PFSK-1 (cell line): ENCODE data around the gene TOM1L2.
A peak's percentile ranks its signal among the peaks of the same experiment; 100 is the strongest.

Source experiments
- FOXP2 ChIP-seq: optimal IDR thresholded peaks from 2 replicates; pipeline ENCODE3; 2011; ENCODE audit warnings: borderline replicate concordance, control low read depth, inconsistent platforms; ENCODE audit not compliant: insufficient read depth; ENCODE audit errors: extremely low read length, extremely low read depth
- POLR2AphosphoS5 ChIP-seq: IDR thresholded peaks from 2 replicates; pipeline ENCODE4 v1.6.1; 2012; ENCODE audit warnings: low read depth, mild to moderate bottlenecking, control low read depth, low read length, moderate library complexity
- REST ChIP-seq, 2 experiments: IDR thresholded peaks; 2 replicates each; pipeline versions ENCODE4 v1.6.1 to v1.8.0; 2011 to 2012; ENCODE audit warnings: low read depth in 2 of 2, low read length in 2 of 2, control low read depth in 1 of 2, inconsistent platforms in 1 of 2, mild to moderate bottlenecking in 1 of 2, moderate library complexity in 1 of 2; ENCODE audit not compliant: insufficient read depth in 1 of 2
- SIN3A ChIP-seq: IDR thresholded peaks from 2 replicates; pipeline ENCODE4 v1.6.1; 2012; ENCODE audit warnings: mild to moderate bottlenecking, low read length, moderate library complexity, borderline replicate concordance; ENCODE audit not compliant: insufficient read depth
- TAF1 ChIP-seq: IDR thresholded peaks from 2 replicates; pipeline ENCODE4 v1.6.1; 2012; ENCODE audit warnings: low read length, control low read depth, borderline replicate concordance; ENCODE audit not compliant: insufficient read depth

The TOM1L2 gene

GRCh38 chr17:17831208-17832031 is 140.8 kb downstream of the TOM1L2 start:
- TF ChIP-seq FOXP2 (no peak), TAF1 (no peak), SIN3A (no peak), POLR2AphosphoS5 (no peak), REST (IDR thresholded peaks at IDR 0.05; ENCODE audit: insufficient read depth in 1 of 2, low read depth in 2 of 2, low read length in 2 of 2) (no peak)

GRCh38 chr17:17830740-17831207 is 141.4 kb downstream of the TOM1L2 start:
- TF ChIP-seq SIN3A (no peak), TAF1 (no peak), FOXP2 (peak; percentile 40), POLR2AphosphoS5 (no peak), REST (IDR thresholded peaks at IDR 0.05; ENCODE audit: insufficient read depth in 1 of 2, low read depth in 2 of 2, low read length in 2 of 2) (no peak)

GRCh38 chr17:17830269-17830567 is 142.0 kb downstream of the TOM1L2 start:
- TF ChIP-seq FOXP2 (no peak), POLR2AphosphoS5 (no peak), SIN3A (no peak), TAF1 (no peak), REST (IDR thresholded peaks at IDR 0.05; ENCODE audit: insufficient read depth in 1 of 2, low read depth in 2 of 2, low read length in 2 of 2) (no peak)

GRCh38 chr17:17827826-17828621 is 144.2 kb downstream of the TOM1L2 start:
- no peak for TF ChIP-seq REST (IDR thresholded peaks at IDR 0.05; ENCODE audit: insufficient read depth in 1 of 2, low read depth in 2 of 2, low read length in 2 of 2)
- TF ChIP-seq SIN3A: no peak
- TF ChIP-seq POLR2AphosphoS5: no peak
- TF ChIP-seq TAF1: no peak
- no peak for TF ChIP-seq FOXP2
